Stimulated activated CD4-positive, alpha-beta T cell treated with anti-CD3 and anti-CD28 coated beads, Interleukin-12 subunit alpha, Interleukin-12 subunit beta, amount 100 ng/mL, for 24 hours (primary cell): ENCODE results near the gene MZF1.

ENCODE experiments used
- DNase-seq, 2 experiments: peaks; one replicate each; pipeline ENCODE4 v3.0.0-alpha.2; 2020; ENCODE audit warnings: low read depth in 2 of 2

The MZF1 gene

GRCh38 chr19:58570770-58571574 lies 2.2 kb downstream of the MZF1 start:
- DNase-seq = no peak

DNA sequence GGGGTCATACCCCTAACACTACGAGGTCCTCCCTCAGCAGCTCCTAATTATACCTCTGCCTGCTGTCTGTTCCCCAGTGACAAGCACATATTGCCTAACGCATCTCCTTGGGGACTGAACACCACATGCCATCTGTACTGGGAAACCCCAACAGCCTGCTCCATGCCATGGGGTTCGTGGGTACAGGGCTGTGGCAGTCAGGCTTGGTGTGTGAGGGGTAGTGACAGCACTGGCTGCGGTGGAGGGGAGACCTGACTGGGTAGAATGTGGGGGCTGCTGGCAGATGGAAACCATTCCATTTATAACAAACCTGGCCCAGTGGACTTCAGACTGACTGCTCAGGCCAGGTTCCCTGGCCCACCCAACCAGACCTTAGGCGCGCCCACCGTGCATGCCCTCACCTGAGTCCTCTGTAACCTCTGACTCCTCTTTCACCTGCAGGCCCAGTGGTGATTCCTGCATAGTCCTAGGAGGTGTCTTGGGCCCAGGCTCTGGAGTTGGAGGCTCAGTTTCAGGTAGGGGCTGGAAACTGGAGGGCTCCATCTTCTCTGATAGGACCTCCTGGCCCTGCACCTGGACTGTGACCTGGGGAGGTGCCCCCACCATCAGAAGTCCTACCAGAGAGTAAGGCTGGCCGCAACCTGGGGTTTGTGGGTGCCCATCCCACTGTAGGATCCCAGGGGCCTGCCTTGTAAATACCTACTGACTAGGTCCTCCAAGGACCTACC lies 3.0 kb downstream of the MZF1 start:
- DNase-seq = no peak

- no peak for DNase-seq
Measured at GRCh38 chr19:58569191-58569942, 3.8 kb downstream of the MZF1 start.

GRCh38 chr19:58568453-58569130 lies 4.5 kb downstream of the MZF1 start:
- no peak for DNase-seq

DNA sequence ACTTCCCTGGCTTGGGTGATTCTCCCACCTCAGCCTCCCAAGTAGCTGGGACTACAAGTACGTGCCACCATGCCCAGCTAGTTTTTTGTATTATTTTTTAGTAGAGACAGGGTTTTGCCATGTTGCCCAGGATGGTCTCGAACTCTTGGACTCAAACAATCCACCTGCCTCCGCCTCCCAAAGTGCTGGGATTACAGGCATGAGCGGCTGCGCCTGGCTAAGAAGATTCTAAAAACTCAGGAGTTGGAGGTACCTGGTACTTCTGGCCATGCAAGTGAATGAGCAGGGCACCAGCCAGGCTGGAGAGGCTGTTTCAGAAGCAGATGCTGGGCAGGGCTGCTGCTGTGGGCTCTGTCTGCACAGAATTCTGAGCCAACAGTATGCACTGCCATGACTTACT lies 6.1 kb downstream of the MZF1 start:
- DNase-seq = no peak

DNA sequence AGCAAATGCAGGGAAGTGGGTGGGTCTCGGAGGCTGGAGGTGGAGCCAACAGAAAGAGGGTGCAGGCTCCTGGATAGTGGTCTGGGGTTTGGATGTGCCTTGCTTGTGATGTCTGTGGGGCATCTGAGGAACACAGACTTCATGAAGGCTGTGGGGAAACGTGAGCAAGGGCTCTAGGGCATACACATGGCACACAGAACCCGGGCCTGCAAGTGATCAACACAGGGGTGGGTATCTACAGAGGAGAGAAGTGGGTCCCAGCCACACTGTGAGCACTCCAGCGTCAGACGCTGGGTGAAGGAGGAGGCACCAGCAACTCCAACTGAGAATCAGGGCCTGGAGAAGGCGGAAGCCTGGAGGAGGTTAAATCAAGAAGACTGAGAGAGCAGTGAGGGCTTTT lies 9.3 kb downstream of the MZF1 start:
- DNase-seq = no peak

GRCh38 chr19:58563034-58563573 lies 10.0 kb downstream of the MZF1 start:
- no peak for DNase-seq

- no peak for DNase-seq
Measured at GRCh38 chr19:58562122-58563033, 10.8 kb downstream of the MZF1 start.

GRCh38 chr19:58561373-58562121 lies 11.6 kb downstream of the MZF1 start:
- DNase-seq = no peak

- DNase-seq = no peak
Measured at GRCh38 chr19:58560921-58561320, 12.2 kb downstream of the MZF1 start.

DNA sequence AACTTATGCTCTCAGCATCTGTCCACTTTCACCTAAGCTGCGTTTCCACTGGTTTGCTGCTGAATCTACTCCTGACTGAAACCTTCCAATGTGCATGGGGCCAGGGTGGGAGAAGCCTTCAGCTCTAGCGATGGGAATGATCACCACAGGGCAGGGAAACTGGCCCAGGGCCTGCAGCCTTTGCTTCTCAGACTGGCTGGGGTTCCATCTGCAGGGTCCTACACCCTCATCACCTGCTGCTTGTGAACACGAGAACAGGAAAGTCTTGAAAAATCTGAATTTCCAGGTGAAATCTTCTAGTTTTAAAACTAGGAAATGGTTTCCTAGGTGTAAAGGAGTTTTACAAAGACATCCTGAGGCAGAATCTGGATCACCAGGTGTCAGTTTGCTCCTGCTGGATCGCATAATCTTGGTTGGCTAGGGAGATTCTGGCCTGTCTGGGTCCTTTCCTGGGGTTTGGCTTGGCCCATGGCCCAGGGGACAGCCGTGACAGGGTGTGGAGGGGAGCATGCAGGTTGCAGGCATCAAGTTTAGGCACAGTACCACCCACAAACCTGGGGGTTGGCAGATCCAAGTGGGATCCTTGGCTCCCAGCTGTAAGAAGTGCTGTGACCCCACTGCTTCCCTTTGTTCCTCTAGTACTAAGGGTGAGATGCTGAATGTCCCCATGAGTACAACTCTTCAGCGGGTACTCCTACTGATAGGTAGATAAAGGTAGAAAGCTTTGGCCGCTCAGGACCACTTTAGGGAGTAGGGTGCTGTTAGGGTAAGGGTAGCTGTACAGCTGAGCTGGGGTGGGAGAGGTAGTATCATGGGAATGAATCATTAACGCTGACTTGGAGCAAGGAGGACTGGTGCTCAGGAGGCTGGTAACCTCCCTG lies 12.9 kb downstream of the MZF1 start:
- no peak for DNase-seq

DNA sequence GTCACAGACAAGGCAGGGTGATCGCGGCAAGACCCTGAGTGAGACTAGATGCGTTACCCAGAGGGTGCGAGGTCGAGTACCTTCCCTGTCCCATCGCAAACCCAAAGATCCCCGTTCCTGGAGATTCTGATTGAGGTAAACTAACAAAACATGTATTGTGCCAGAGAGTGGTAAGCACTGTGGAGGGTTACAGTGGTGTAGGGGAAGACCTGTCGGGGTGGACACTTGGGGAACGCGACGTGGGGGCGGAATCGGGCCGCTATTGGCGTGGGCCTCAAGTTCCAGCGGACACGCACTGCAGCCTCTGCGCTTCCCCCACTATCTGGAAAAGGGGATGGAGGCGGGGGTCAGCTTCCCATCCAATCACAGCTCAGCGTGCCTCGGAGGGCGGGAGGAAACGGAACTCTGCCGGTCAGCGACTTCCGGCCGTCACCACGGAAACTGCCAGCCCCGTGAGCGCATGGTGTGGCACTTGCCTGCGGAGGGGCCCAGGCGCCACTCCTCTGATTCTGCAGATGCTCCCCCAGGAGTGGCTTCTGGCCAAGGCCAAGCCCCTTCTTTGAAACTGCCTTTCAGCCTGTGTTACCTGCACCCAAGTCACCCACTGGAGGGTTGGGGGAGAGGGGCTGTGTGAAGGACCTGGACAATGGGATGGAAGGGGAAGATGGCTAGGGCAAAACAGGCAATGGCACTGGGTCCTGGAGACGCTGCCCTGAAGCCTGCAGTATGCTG lies 13.7 kb downstream of the MZF1 start:
- DNase-seq = peak; percentile 63 to 82

GRCh38 chr19:58558623-58559274 lies 14.4 kb downstream of the MZF1 start:
- peak; percentile 99 for DNase-seq

DNA sequence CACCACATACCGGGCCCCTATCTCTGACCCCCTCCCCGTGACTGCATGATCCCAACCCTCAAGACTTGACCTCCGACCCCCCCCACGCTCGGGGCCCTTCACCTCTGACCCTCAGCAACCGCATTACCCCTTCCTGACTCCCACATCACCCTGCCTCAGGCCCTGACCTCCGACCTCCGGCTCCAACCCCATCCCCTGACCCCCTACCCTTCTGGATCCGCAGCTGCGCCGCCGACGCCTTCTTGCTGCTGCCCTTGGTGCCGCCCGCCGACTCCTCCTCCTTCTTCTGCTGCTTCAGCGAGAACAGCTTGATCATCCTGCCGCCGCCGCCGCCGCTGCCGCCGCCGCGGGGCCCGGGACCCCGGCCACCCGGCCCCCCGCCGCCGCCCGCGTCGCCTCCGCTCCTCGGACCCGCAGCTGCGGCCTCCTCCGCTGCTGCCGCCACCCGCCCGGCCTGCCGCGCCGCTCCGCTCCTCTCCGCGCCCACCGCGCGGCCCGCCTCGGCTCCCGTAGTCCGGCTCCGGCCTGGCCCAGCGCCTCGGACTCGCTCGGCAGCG lies 15.0 kb downstream of the MZF1 start, which contains the start of gene UBE2M:
TSS of gene UBE2M (minus strand) at position 546 of the 557 bp plus-strand sequence. CDS start at position 316, 230 bp downstream.
- no peak for DNase-seq

- DNase-seq = no peak
Measured at GRCh38 chr19:58557221-58558065, 15.7 kb downstream of the MZF1 start.

- DNase-seq = no peak
Measured at GRCh38 chr19:58556622-58557220, 16.4 kb downstream of the MZF1 start.
